ENCODE data around the gene PPP2R2C.

Gene PPP2R2C

GRCh38 chr4:6301732-6302442 is 170.5 kb downstream of the PPP2R2C start:
- DNase-seq (ENCODE audit: low read depth) = no peak

- no peak for DNase-seq (ENCODE audit: low read depth)
Observed at GRCh38 chr4:6301051-6301731, 171.2 kb downstream of the PPP2R2C start.

- no peak for DNase-seq (ENCODE audit: low read depth)
Observed at GRCh38 chr4:6300359-6300758, 172.1 kb downstream of the PPP2R2C start.

- DNase-seq (ENCODE audit: low read depth) = no peak
Observed at GRCh38 chr4:6299875-6300274, 172.5 kb downstream of the PPP2R2C start.

- no peak for DNase-seq (ENCODE audit: low read depth)
Observed at GRCh38 chr4:6298852-6299251, 173.6 kb downstream of the PPP2R2C start.

- no peak for DNase-seq (ENCODE audit: low read depth)
Observed at GRCh38 chr4:6298035-6298434, 174.4 kb downstream of the PPP2R2C start.

GRCh38 chr4:6297266-6297815 is 175.1 kb downstream of the PPP2R2C start:
- no peak for DNase-seq (ENCODE audit: low read depth)

- DNase-seq (ENCODE audit: low read depth) = no peak
Observed at GRCh38 chr4:6296026-6296425, 176.4 kb downstream of the PPP2R2C start.

GRCh38 chr4:6295495-6295894 is 176.9 kb downstream of the PPP2R2C start:
- no peak for DNase-seq (ENCODE audit: low read depth)

GRCh38 chr4:6294705-6295421 is 177.6 kb downstream of the PPP2R2C start:
- DNase-seq (ENCODE audit: low read depth) = no peak

- DNase-seq (ENCODE audit: low read depth) = no peak
Observed at GRCh38 chr4:6293661-6294060, 178.8 kb downstream of the PPP2R2C start.

- no peak for DNase-seq (ENCODE audit: low read depth)
Observed at GRCh38 chr4:6293097-6293445, 179.3 kb downstream of the PPP2R2C start.

- DNase-seq (ENCODE audit: low read depth) = no peak
Observed at GRCh38 chr4:6292376-6293096, 179.9 kb downstream of the PPP2R2C start.

GRCh38 chr4:6291784-6292297 is 180.6 kb downstream of the PPP2R2C start:
- no peak for DNase-seq (ENCODE audit: low read depth)

- no peak for DNase-seq (ENCODE audit: low read depth)
Observed at GRCh38 chr4:6290769-6291547, 181.5 kb downstream of the PPP2R2C start.

GRCh38 chr4:6290256-6290655 is 182.2 kb downstream of the PPP2R2C start:
- DNase-seq (ENCODE audit: low read depth) = no peak

- no peak for DNase-seq (ENCODE audit: low read depth)
Observed at GRCh38 chr4:6288871-6289270, 183.5 kb downstream of the PPP2R2C start.

- no peak for DNase-seq (ENCODE audit: low read depth)
Observed at GRCh38 chr4:6288342-6288741, 184.1 kb downstream of the PPP2R2C start.

- no peak for DNase-seq (ENCODE audit: low read depth)
Observed at GRCh38 chr4:6287017-6287788, 185.2 kb downstream of the PPP2R2C start.

- DNase-seq (ENCODE audit: low read depth) = no peak
Observed at GRCh38 chr4:6283282-6283681, 189.1 kb downstream of the PPP2R2C start.

Measured in stromal cell of bone marrow (primary cell).